Kidney epithelial cell (primary cell): ENCODE measurements around the gene CA10. TPM values are rescaled to one million over a fixed set of nuclear protein-coding genes. Genes with fewer than 3 reads are reported as not detected.

Source experiments
- DNase-seq: peaks from one replicate; pipeline ENCODE4 v3.0.0-alpha.2; 2010; ENCODE audit warnings: low read depth
- H3K27me3 ChIP-seq: 2 replicates; pipeline ENCODE4 v1.6.0; 2011; ENCODE audit warnings: low read length; ENCODE audit not compliant: control insufficient read depth, insufficient read depth
- H3K36me3 ChIP-seq: 2 replicates; pipeline ENCODE4 v1.5.1; 2011; ENCODE audit warnings: low read length; ENCODE audit not compliant: control insufficient read depth, insufficient read depth
- H3K4me3 ChIP-seq: 2 replicates; pipeline ENCODE4 v1.5.1; 2011; ENCODE audit warnings: low read depth, mild to moderate bottlenecking, control low read depth, low read length
- CTCF ChIP-seq: IDR thresholded peaks from 2 replicates; pipeline ENCODE4 v1.5.1; 2011; ENCODE audit warnings: mild to moderate bottlenecking, moderate library complexity, low read length, control low read depth, inconsistent platforms; ENCODE audit not compliant: insufficient read depth, poor library complexity, severe bottlenecking
- total RNA-seq: library from RNA; depleted of rRNA; stranded (reverse); fragments of >200 nt; gene quantifications from 2 replicates; pipeline ENCODE4 v1.2.3, GENCODE V29; 2015

Gene CA10
- total RNA-seq, 1 donor from 2014 or later, result 0.13 TPM

- no peak for TF ChIP-seq CTCF
- Histone ChIP-seq H3K36me3 (no peaks in the 10 kb centered on the region), H3K4me3 (no peak overlapping the region), H3K27me3 (no peaks in the 10 kb centered on the region)
- no peak for DNase-seq
Measured at GRCh38 chr17:51692917-51693316, 465.6 kb downstream of the CA10 start.

DNA sequence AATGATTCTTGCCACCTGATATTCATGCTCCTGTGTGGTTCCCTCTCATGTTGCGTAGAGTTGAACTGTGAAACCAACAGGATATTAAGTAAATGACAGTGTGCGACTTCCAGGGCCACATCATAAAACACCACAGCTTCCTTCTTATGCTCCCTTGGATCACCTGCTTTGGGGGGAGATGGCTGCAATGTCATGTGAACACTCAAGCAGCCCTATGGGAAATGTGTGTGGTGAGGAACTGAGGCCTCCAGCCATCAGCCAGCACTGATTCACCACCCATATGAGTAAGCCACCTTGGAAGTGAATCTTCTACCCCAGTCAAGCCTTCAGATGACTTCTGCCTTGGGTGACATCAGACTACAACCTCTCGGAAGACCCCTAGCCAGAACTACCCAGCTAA is 470.6 kb downstream of the CA10 start:
- H3K27me3 ChIP-seq, result no peaks in the 10 kb centered on the region
- no peak for TF ChIP-seq CTCF

DNA sequence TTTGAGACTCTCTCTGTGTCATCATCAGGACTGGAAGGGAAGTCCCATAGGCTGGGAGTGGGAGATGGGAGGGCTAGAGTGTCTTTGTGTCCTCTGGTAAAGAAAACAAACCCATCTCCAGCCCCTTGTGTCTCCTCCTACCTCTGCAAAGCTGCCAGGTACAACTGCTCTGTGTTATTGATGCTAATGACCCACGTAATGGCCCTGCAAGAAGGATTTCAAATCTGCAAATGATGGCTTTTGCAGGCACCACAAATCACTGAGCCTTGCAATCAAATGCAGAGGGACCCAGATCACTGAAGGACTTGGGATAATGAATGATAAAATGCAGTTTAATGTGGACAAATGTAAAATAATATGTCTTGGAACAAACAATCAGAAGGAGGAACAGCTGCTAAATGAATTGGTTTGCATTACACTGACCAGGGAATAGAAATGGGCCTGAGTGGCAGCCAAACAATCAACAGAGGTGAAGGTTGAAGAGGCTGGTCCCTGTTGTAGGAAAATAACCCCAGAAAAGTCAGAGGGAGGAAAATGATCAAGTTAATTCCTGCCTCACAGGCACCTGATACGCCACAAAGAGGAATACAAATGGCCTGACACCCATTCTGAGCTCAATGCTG is 473.1 kb downstream of the CA10 start:
- Histone ChIP-seq H3K27me3 (no peaks in the 10 kb centered on the region), H3K4me3 (no peak overlapping the region), H3K36me3 (no peaks in the 10 kb centered on the region)
- no peak for DNase-seq
- TF ChIP-seq CTCF, result no peak

More for the DNA sequence above, 470.6 kb downstream of the CA10 start:
- no peaks in the 10 kb centered on the region for H3K36me3 ChIP-seq
- no peak overlapping the region for H3K4me3 ChIP-seq
- no peak for DNase-seq

DNA sequence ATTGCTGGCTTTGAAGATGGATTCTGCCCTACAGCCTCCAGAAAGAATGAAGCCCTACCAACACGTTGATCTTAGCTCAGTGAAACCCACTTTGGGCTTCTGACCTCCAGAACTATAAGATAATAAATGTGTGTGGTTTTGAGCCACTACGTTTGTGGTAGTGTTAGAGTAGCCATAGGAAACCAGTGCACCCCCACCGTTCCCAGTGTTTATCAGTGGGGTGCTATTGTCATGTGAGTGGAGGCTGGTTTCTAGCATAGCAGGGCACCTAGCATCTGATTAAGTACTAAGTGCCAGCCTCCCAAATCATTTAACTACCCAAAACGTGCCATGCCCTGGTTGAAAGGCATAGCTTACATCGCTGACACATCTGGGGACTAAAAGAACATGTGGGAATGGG is 474.3 kb downstream of the CA10 start:
- DNase-seq, result no peak
- H3K36me3 ChIP-seq, result no peaks in the 10 kb centered on the region
- no peaks in the 10 kb centered on the region for H3K27me3 ChIP-seq
- H3K4me3 ChIP-seq, result no peak overlapping the region
- no peak for TF ChIP-seq CTCF

GRCh38 chr17:51683291-51683690 is 475.2 kb downstream of the CA10 start:
- no peaks in the 10 kb centered on the region for H3K36me3 ChIP-seq
- H3K4me3 ChIP-seq, result no peak overlapping the region
- no peak for TF ChIP-seq CTCF
- DNase-seq, result no peak
- no peaks in the 10 kb centered on the region for H3K27me3 ChIP-seq

GRCh38 chr17:51682115-51682514 is 476.4 kb downstream of the CA10 start:
- no peak for TF ChIP-seq CTCF
- DNase-seq, result no peak
- H3K36me3 ChIP-seq, result no peaks in the 10 kb centered on the region
- no peaks in the 10 kb centered on the region for H3K27me3 ChIP-seq
- H3K4me3 ChIP-seq, result no peak overlapping the region
